Thyroid gland (tissue), 4 donors: Measurements from ENCODE around the gene MPL.

Experiments
- CTCF ChIP-seq, 6 experiments: fragments of 200-600 bp in 3 of 6; fragments of 450-650 bp in 3 of 6; sonication (generic) in 3 of 6; IDR thresholded peaks; one replicate each; pipeline ENCODE4 v1.5.1; 2016 to 2019; ENCODE audit warnings: antibody characterized with exemption in 6 of 6, mild to moderate bottlenecking in 2 of 6, inconsistent platforms in 1 of 6, moderate library complexity in 1 of 6
- POLR2A ChIP-seq, 2 donors: fragments of 450-650 bp; IDR thresholded peaks; one replicate each; pipeline ENCODE4 v1.6.1; 2017; ENCODE audit warnings: antibody characterized with exemption in 2 of 2, mild to moderate bottlenecking in 2 of 2, moderate library complexity in 1 of 2

DNA sequence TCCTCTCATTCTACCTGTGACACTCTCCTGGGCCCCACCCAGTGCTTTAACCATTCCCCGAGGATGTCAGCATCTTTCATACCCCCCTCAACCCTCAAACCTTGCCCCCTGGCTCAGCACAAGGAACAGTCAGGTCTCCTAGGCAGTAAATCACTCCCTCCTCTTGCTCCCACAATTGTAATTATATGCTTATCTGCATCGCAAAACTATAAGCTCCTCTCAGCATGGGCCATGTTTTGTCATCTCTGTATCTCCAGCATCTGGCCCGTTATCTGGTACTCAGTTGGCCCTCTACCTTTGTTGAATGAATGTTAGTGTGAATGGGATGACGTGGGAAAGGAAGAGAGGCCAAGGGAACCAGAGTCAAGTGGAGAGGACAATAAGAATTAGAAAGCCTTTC is 32.9 kb downstream of the MPL start:
- TF ChIP-seq CTCF (IDR thresholded peaks at IDR 0.05) = no peak
- no peak for TF ChIP-seq POLR2A (IDR thresholded peaks at IDR 0.05)
